Common myeloid progenitor, CD34-positive (primary cell): ENCODE measurements around the gene ANKRD60.

Experiments used
- CTCF ChIA-PET: fragments of 350-600 bp; sonication (Branson Sonifier 250); formaldehyde crosslinking; loops from one replicate; lab custom pipeline; 2021; ENCODE audit warnings: antibody characterized with exemption; lab: Charles Lee
- POLR2A ChIA-PET: fragments of 350-600 bp; sonication (Branson Sonifier 250); formaldehyde crosslinking; loops from one replicate; lab custom pipeline; 2021; ENCODE audit warnings: antibody characterized with exemption; lab: Charles Lee
- DNase-seq, 3 donors: peaks; one replicate each; pipeline versions ENCODE4 v3.0.0 to v3.0.0-alpha.2; 2013
- H3K27ac ChIP-seq, 2 experiments: 1 replicate in 1 of 2; 2 replicates in 1 of 2; pipeline ENCODE4 v1.7.0; 2013; ENCODE audit warnings: inconsistent platforms in 2 of 2, low read length in 2 of 2, mild to moderate bottlenecking in 2 of 2, low read depth in 1 of 2, moderate library complexity in 1 of 2; ENCODE audit not compliant: severe bottlenecking in 2 of 2, insufficient read depth in 1 of 2, poor library complexity in 1 of 2
- H3K27me3 ChIP-seq, 5 experiments: replicated peaks in 2 of 5; 1 replicate in 3 of 5; 2 replicates in 2 of 5; pipeline versions ENCODE4 v1.6.1 to v1.7.0; 2013; ENCODE audit warnings: low read length in 4 of 5, mild to moderate bottlenecking in 2 of 5, moderate library complexity in 2 of 5, inconsistent platforms in 1 of 5; ENCODE audit not compliant: insufficient read depth in 5 of 5, control insufficient read depth in 4 of 5
- H3K36me3 ChIP-seq, 4 experiments: 1 replicate in 2 of 4; 2 replicates in 2 of 4; pipeline versions ENCODE4 v1.6.1 to v1.7.0; 2013; ENCODE audit warnings: low read length in 3 of 4, control low read depth in 1 of 4, mild to moderate bottlenecking in 1 of 4; ENCODE audit not compliant: control insufficient read depth in 4 of 4, insufficient read depth in 4 of 4
- H3K4me1 ChIP-seq, 4 experiments: 1 replicate in 3 of 4; 2 replicates in 1 of 4; pipeline versions ENCODE4 v1.6.1 to v1.7.1; 2013; ENCODE audit warnings: low read length in 3 of 4, mild to moderate bottlenecking in 3 of 4, control low read depth in 1 of 4, inconsistent platforms in 1 of 4, moderate library complexity in 1 of 4; ENCODE audit not compliant: control insufficient read depth in 4 of 4, insufficient read depth in 4 of 4; ENCODE audit errors: control extremely low read depth in 1 of 4
- H3K4me3 ChIP-seq, 7 experiments: 1 replicate in 4 of 7; 2 replicates in 3 of 7; pipeline versions ENCODE4 v1.5.1 to v1.7.0; 2013; ENCODE audit warnings: mild to moderate bottlenecking in 7 of 7, low read length in 6 of 7, moderate library complexity in 6 of 7, inconsistent platforms in 2 of 7, low read depth in 2 of 7, control low read depth in 1 of 7; ENCODE audit not compliant: insufficient read depth in 4 of 7, control insufficient read depth in 1 of 7; ENCODE audit errors: extremely low read depth in 1 of 7
- H3K9me3 ChIP-seq, 5 experiments: 1 replicate in 4 of 5; 2 replicates in 1 of 5; pipeline versions ENCODE4 v1.6.1 to v1.7.1; 2013; ENCODE audit warnings: low read length in 4 of 5, mild to moderate bottlenecking in 2 of 5, inconsistent platforms in 1 of 5, low read depth in 1 of 5, moderate library complexity in 1 of 5; ENCODE audit not compliant: control insufficient read depth in 4 of 5, insufficient read depth in 2 of 5; ENCODE audit errors: control extremely low read depth in 1 of 5
- WGBS: methylation state at CpG from one replicate; pipeline ENCODE4 v1.1.5; 2013; ENCODE audit not compliant: insufficient coverage; 5-methylcytosine and 5-hydroxymethylcytosine counted together

Gene ANKRD60

DNA sequence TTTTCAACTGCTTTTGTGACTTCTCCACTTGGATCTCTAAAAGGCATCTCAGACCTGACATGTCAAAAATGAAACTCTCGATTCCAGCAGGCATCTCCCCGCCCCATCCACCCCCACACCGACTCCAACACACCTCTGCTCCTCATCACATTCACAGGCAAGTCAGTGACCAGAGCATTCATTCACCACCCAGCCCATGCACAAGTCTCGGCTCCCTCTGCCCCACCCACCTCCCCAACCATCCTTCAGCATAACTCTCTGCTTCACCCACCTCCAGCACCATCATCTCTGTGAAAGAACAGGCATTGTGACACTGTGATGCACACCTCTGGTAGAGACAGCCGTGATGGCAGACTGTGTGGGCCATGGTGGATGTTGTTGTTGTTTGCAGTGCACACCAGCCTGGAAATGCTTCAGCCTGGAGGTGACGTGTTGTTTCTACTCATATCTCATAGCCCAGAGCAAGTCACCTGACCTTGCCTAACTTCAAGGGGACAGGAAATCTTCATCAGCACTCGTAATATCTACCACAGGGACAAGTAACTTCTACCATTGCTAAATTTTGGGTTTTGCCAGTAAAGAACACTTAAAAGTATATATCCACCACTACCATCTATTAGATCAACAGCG lies 56.5 kb downstream of the ANKRD60 start:
- Histone ChIP-seq H3K36me3 (no peaks in the 10 kb centered on the region), H3K4me1 (peaks cover 4 to 16% (median 8%) of the 10 kb centered on the region in 4 experiments), H3K9me3 (no peaks in the 10 kb centered on the region), H3K27ac (no peak overlapping the region), H3K27me3 (no peaks in the 10 kb centered on the region), H3K4me3 (no peak overlapping the region)
- 98% methylated on average over 6 of the region's 8 CpGs for WGBS
- CTCF ChIA-PET, result no interaction called here
- no peak for DNase-seq
- POLR2A ChIA-PET, result no interaction called here

DNA sequence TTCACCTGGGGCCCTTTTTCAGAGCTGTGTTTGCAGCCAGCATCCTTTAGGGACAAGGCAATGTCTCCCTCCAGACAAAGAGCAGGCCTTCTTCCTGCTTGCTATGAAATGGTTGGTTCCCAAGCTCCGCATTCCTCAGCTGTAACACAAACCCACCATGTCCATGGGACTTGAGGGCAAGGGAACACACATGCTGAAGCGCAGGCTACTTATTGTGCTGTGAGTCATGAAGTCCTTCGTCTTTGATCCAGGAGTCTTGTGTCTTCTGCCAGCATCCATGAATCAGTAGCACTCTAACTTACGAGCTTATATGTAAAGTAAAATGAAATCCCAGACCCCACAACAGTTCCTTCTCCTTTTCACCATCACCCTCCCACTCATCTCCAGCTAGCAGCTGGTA lies 59.0 kb downstream of the ANKRD60 start:
- 100% methylated on average over 1 of the region's 4 CpGs for WGBS
- peaks cover 1 to 11% (median 5%) of the 10 kb centered on the region in 4 experiments for H3K4me1 ChIP-seq
- CTCF ChIA-PET, result interaction anchor here (1.1 to 1.3 kb wide), 4 partner anchors 12 to 240 kb away, joined by 3 to 4 read pairs (median 3); no protein-coding TSS in a partner anchor
- H3K36me3 ChIP-seq, result no peaks in the 10 kb centered on the region
- DNase-seq, result peak in 2 of 3 donors; percentile 5 to 17
- no peaks in the 10 kb centered on the region for H3K9me3 ChIP-seq
- H3K27ac ChIP-seq, result no peak overlapping the region
- no peak overlapping the region for H3K4me3 ChIP-seq
- H3K27me3 ChIP-seq, result no peaks in the 10 kb centered on the region
- POLR2A ChIA-PET, result interaction anchor here (0.6 kb wide), 2 partner anchors 147 to 1010 kb away, joined by 3 to 4 read pairs; no protein-coding TSS in a partner anchor

DNA sequence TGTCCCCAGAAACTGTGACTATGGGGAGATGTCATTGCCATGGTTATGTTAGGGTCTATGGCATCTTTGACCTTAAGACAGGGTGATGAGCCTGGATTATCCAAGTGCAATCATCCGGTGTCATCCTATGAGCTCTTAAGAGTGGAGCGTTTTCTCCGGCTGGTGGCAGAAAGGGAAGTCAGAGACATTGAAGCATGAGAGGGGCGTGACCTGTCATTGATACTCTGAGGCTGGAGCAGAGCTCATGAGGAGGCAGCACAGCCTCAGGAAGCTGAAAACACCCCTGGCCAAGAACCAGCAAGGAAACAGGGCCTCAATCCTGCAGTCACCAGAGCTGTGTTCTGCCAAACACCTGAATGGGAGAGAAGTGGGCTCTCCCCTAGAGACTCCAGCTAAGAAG lies 59.6 kb downstream of the ANKRD60 start:
- no peak overlapping the region for H3K4me3 ChIP-seq
- H3K27ac ChIP-seq, result no peak overlapping the region
- CTCF ChIA-PET, result interaction anchor here (1.1 kb wide), 1 partner anchor 9 kb away, joined by 5 read pairs; no protein-coding TSS in a partner anchor
- 25% methylated on average over 4 of the region's 4 CpGs for WGBS
- POLR2A ChIA-PET, result no interaction called here
- H3K9me3 ChIP-seq, result no peaks in the 10 kb centered on the region
- H3K27me3 ChIP-seq, result no peaks in the 10 kb centered on the region
- DNase-seq, result peak in 2 of 3 donors; percentile 19 to 21
- H3K36me3 ChIP-seq, result no peaks in the 10 kb centered on the region
- H3K4me1 ChIP-seq, result peaks cover 0 to 5% (median 0%) of the 10 kb centered on the region in 4 experiments

DNA sequence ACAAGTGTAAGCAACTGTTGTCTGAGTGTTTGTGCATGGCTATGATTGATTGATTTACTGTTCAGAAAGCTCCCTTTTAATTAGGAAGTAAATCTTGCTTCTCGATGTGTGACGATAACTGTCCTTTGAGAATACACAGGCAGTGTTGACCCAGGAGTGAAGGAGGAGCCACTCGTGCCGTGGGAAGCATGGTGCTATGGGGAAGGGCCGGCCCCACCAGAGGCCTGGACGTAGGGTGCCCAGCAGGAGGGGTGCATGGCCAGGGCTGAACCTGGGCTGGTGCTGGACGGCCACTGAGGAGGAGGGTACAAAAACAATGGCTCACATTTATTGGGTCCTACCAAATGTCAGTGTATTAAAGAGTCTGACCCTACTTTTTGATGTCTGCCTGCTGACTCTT lies 60.7 kb downstream of the ANKRD60 start:
- CTCF ChIA-PET, result no interaction called here

More for the DNA sequence above, 60.7 kb downstream of the ANKRD60 start:
- no peak overlapping the region for H3K27ac ChIP-seq
- H3K36me3 ChIP-seq, result no peaks in the 10 kb centered on the region
- H3K9me3 ChIP-seq, result no peaks in the 10 kb centered on the region
- 92% methylated on average over 7 of the region's 7 CpGs for WGBS
- peaks cover 0 to 4% (median 0%) of the 10 kb centered on the region in 4 experiments for H3K4me1 ChIP-seq
- POLR2A ChIA-PET, result interaction anchor here (0.6 kb wide), 1 partner anchor 47 kb away, joined by 3 read pairs; no protein-coding TSS in a partner anchor
- DNase-seq, result no peak
- no peak overlapping the region for H3K4me3 ChIP-seq
- H3K27me3 ChIP-seq, result no peaks in the 10 kb centered on the region
